Measurements from ENCODE around the gene ANKDD1A.
A peak's percentile ranks its signal among the peaks of the same experiment; 100 is the strongest.

ANKDD1A gene

GRCh38 chr15:64926661-64927060 is 15.0 kb downstream of the ANKDD1A start:
- DNase-seq: no peak

GRCh38 chr15:64928626-64929220 is 17.0 kb downstream of the ANKDD1A start:
- no peak for DNase-seq

- no peak for DNase-seq
These were observed 18.4 kb downstream of the ANKDD1A start for GRCh38 chr15:64930019-64930652.

- DNase-seq: no peak
These were observed 19.2 kb downstream of the ANKDD1A start for GRCh38 chr15:64930778-64931371.

- no peak for DNase-seq
These were observed 19.7 kb downstream of the ANKDD1A start for GRCh38 chr15:64931381-64931780.

- DNase-seq: no peak
These were observed 22.3 kb downstream of the ANKDD1A start for GRCh38 chr15:64934023-64934422.

- no peak for DNase-seq
These were observed 26.5 kb downstream of the ANKDD1A start for GRCh38 chr15:64938192-64938591.

- DNase-seq: no peak
These were observed 30.7 kb downstream of the ANKDD1A start for GRCh38 chr15:64942356-64942755.

GRCh38 chr15:64943512-64944225 is 32.0 kb downstream of the ANKDD1A start:
- no peak for DNase-seq

- no peak for DNase-seq
These were observed 33.3 kb downstream of the ANKDD1A start for GRCh38 chr15:64944961-64945360.

GRCh38 chr15:64947211-64947610 is 35.5 kb downstream of the ANKDD1A start:
- no peak for DNase-seq

- DNase-seq: no peak
These were observed 37.2 kb downstream of the ANKDD1A start for GRCh38 chr15:64948916-64949315.

- DNase-seq: no peak
These were observed 37.9 kb downstream of the ANKDD1A start for GRCh38 chr15:64949383-64950186.

- DNase-seq: peak; percentile 10
These were observed 39.2 kb downstream of the ANKDD1A start for GRCh38 chr15:64950888-64951287.

GRCh38 chr15:64951777-64952418 is 40.2 kb downstream of the ANKDD1A start:
- no peak for DNase-seq

GRCh38 chr15:64954395-64954794 is 42.7 kb downstream of the ANKDD1A start:
- DNase-seq: no peak

GRCh38 chr15:64959128-64959527 is 47.4 kb downstream of the ANKDD1A start:
- DNase-seq: no peak

- DNase-seq: no peak
These were observed 48.5 kb downstream of the ANKDD1A start for GRCh38 chr15:64960153-64960552.

GRCh38 chr15:64961013-64961412 is 49.3 kb downstream of the ANKDD1A start:
- DNase-seq: no peak

GRCh38 chr15:64969401-64969800 is 57.7 kb downstream of the ANKDD1A start:
- no peak for DNase-seq

GRCh38 chr15:64970698-64971097 is 59.0 kb downstream of the ANKDD1A start:
- no peak for DNase-seq

GRCh38 chr15:64975390-64975789 is 63.7 kb downstream of the ANKDD1A start:
- no peak for DNase-seq
